A549 (cell line): Measurements from ENCODE around the gene SNAP29. TPM values are rescaled to one million over a fixed set of nuclear protein-coding genes. Genes with fewer than 3 reads are reported as not detected.

Experiments used
- ATAC-seq, 2 experiments: fragments of 200-7000 bp in 1 of 2; fragments of >200 bp in 1 of 2; cut with Nextera tagmentation in 1 of 2; cut with Tn5 transposase in 1 of 2; 3 replicates each; pipeline versions ENCODE4 v1.8.0 to v1.9.1; 2018 to 2020; ENCODE audit warnings: mild to moderate bottlenecking in 1 of 2, moderate library complexity in 1 of 2
- CTCF ChIA-PET: fragments of 300-600 bp; sonication (Branson Sonifier 250); formaldehyde crosslinking; extraction: SDS; loops from one replicate; lab custom pipeline; 2021; ENCODE audit warnings: antibody characterized with exemption, inconsistent platforms; lab: Yijun Ruan, JAX
- POLR2A ChIA-PET: fragments of 350-600 bp; formaldehyde crosslinking; extraction: SDS; loops from one replicate; lab custom pipeline; 2021; ENCODE audit warnings: antibody characterized with exemption, inconsistent platforms; lab: Yijun Ruan, JAX
- DNase-seq, 2 experiments: peaks; one replicate each; pipeline versions ENCODE4 v3.0.0 to v3.0.0-alpha.2; 2011 to 2016; ENCODE audit warnings: low read depth in 1 of 2, low spot score in 1 of 2
- FAIRE-seq: peaks from 2 replicates; lab custom pipeline; 2011; peaks lifted over from hg19 to GRCh38; lab: Jason Lieb, UNC
- H3K27ac ChIP-seq, 2 experiments: fragments of >200 bp; sonication (Bioruptor Twin); formaldehyde crosslinking; 3 replicates each; pipeline ENCODE4 v1.5.1; 2016 to 2017
- H3K4me1 ChIP-seq: fragments of >200 bp; sonication (Bioruptor Twin); formaldehyde crosslinking; 3 replicates; pipeline ENCODE4 v1.6.1; 2016
- H3K4me2 ChIP-seq: fragments of >200 bp; sonication (Bioruptor Twin); formaldehyde crosslinking; 3 replicates; pipeline ENCODE4 v1.6.1; 2016
- H3K4me3 ChIP-seq: fragments of >200 bp; sonication (Bioruptor Twin); formaldehyde crosslinking; 3 replicates; pipeline ENCODE4 v1.5.1; 2016
- H3K9me3 ChIP-seq: fragments of >200 bp; sonication (Bioruptor Twin); formaldehyde crosslinking; 3 replicates; pipeline ENCODE4 v1.6.1; 2016
- BHLHE40 ChIP-seq: IDR thresholded peaks from 2 replicates; pipeline ENCODE4 v1.6.1; 2012; ENCODE audit warnings: low read depth, low read length, inconsistent platforms
- CBX2 ChIP-seq: fragments of 200-600 bp; sonication (generic); IDR thresholded peaks from 2 replicates; pipeline ENCODE4 v1.6.1; 2016; ENCODE audit warnings: low read depth, mild to moderate bottlenecking, borderline replicate concordance
- EP300 ChIP-seq, 2 experiments: fragments of >200 bp; sonication (Bioruptor Twin); formaldehyde crosslinking; IDR thresholded peaks; 2 replicates in 1 of 2; 3 replicates in 1 of 2; pipeline ENCODE4 v1.6.1; 2016 to 2017
- ESRRA ChIP-seq: fragments of 150-350 bp; IDR thresholded peaks from 2 replicates; pipeline ENCODE4 v1.6.1; 2014; ENCODE audit warnings: mild to moderate bottlenecking, low read length, borderline replicate concordance
- HDAC2 ChIP-seq: fragments of 200-600 bp; sonication (generic); IDR thresholded peaks from 2 replicates; pipeline ENCODE4 v1.6.1; 2016
- HOXB5 ChIP-seq: fragments of 250-450 bp; sonication (Bioruptor Pico); IDR thresholded peaks from 2 replicates; pipeline ENCODE4 v1.5.0; 2020; ENCODE audit warnings: mild to moderate bottlenecking, moderate library complexity
- JUN ChIP-seq, 2 experiments: fragments of >200 bp; sonication (Bioruptor Twin); formaldehyde crosslinking; IDR thresholded peaks; 2 replicates in 1 of 2; 3 replicates in 1 of 2; pipeline ENCODE4 v1.6.1; 2016 to 2017
- KDM1A ChIP-seq: fragments of 200-600 bp; sonication (generic); IDR thresholded peaks from 2 replicates; pipeline ENCODE4 v1.6.1; 2016; ENCODE audit warnings: low read depth, mild to moderate bottlenecking
- MAZ ChIP-seq: fragments of 150-350 bp; IDR thresholded peaks from 2 replicates; pipeline ENCODE4 v1.6.1; 2014; ENCODE audit warnings: antibody characterized with exemption, low read depth, low read length, borderline replicate concordance
- NFE2L2 ChIP-seq: fragments of 150-350 bp; conservative IDR thresholded peaks from 2 replicates; pipeline ENCODE4 v1.6.1; 2014; ENCODE audit warnings: low read length
- NR3C1 ChIP-seq: fragments of >200 bp; sonication (Bioruptor Twin); formaldehyde crosslinking; IDR thresholded peaks from 3 replicates; pipeline ENCODE4 v1.6.1; 2017
- POLR2A ChIP-seq: IDR thresholded peaks from 2 replicates; pipeline ENCODE4 v1.6.1; 2012; ENCODE audit warnings: mild to moderate bottlenecking, low read length
- RAD21 ChIP-seq, 2 experiments: fragments of >200 bp in 1 of 2; sonication (Bioruptor Twin) in 1 of 2; formaldehyde crosslinking in 1 of 2; IDR thresholded peaks in 1 of 2; conservative IDR thresholded peaks in 1 of 2; 2 replicates in 1 of 2; 3 replicates in 1 of 2; pipeline ENCODE4 v1.6.1; 2012 to 2018; ENCODE audit warnings: inconsistent platforms in 1 of 2
- RARB ChIP-seq: fragments of 250-450 bp; sonication (Bioruptor Pico); IDR thresholded peaks from 2 replicates; pipeline ENCODE4 v1.8.0; 2021; ENCODE audit warnings: mild to moderate bottlenecking, moderate library complexity
- RFX5 ChIP-seq: fragments of 450-650 bp; IDR thresholded peaks from 2 replicates; pipeline ENCODE4 v1.7.1; 2014; ENCODE audit warnings: antibody characterized with exemption, mild to moderate bottlenecking, moderate library complexity
- ZNF302 ChIP-seq: fragments of 250-450 bp; sonication (Bioruptor Pico); IDR thresholded peaks from 2 replicates; pipeline ENCODE4 v1.9.0; 2021; ENCODE audit warnings: inconsistent platforms, mild to moderate bottlenecking, moderate library complexity
- ZSCAN20 ChIP-seq: fragments of 250-450 bp; sonication (Bioruptor Pico); IDR thresholded peaks from 2 replicates; pipeline ENCODE4 v1.8.0; 2022; ENCODE audit warnings: mild to moderate bottlenecking, moderate library complexity
- WGBS: methylation state at CpG from one replicate; pipeline ENCODE4 v1.1.6; 2017; ENCODE audit errors: missing lambda C conversion rate; 5-methylcytosine and 5-hydroxymethylcytosine counted together
- polyA plus RNA-seq, 4 experiments: library from polyadenylated mRNA; depleted of rRNA in 3 of 4; stranded (reverse); fragments of >200 nt; fragmentation: RNase III in 1 of 4; extraction: RNeasy Plus Mini Kit Qiagen cat#74134 plus additional on column Dnase treatment in 1 of 4; gene quantifications; 2 replicates in 3 of 4; 3 replicates in 1 of 4; pipeline ENCODE4 v1.2.3, GENCODE V29; 2011 to 2017
- TF ChIP-seq, protein P1 (sequence below): fragments of 250-450 bp; sonication (Bioruptor Pico); IDR thresholded peaks from 2 replicates; pipeline ENCODE4 v1.5.0; 2020; ENCODE audit warnings: low read depth, mild to moderate bottlenecking, moderate library complexity
- TF ChIP-seq, protein P2 (sequence below): fragments of 250-450 bp; sonication (Bioruptor Pico); IDR thresholded peaks from 2 replicates; pipeline ENCODE4 v1.5.0; 2021; ENCODE audit warnings: mild to moderate bottlenecking, moderate library complexity, borderline replicate concordance
- TF ChIP-seq, protein P3 (sequence below): fragments of 450-650 bp; IDR thresholded peaks from 2 replicates; pipeline ENCODE4 v1.6.1; 2014; ENCODE audit warnings: antibody characterized with exemption
- TF ChIP-seq, protein P4 (sequence below): fragments of 150-350 bp; IDR thresholded peaks from 2 replicates; pipeline ENCODE4 v1.6.1; 2014; ENCODE audit warnings: low read depth, mild to moderate bottlenecking, low read length
- TF ChIP-seq, protein P5 (sequence below): fragments of 200-600 bp; sonication (generic); IDR thresholded peaks from 2 replicates; pipeline ENCODE4 v1.6.1; 2016; ENCODE audit warnings: antibody characterized with exemption, mild to moderate bottlenecking, moderate library complexity

SNAP29 gene
- polyA plus RNA-seq, 2 of the 4 experiments (the other 2 are of a cell fraction): 14.2 to 20.1 TPM

DNA sequence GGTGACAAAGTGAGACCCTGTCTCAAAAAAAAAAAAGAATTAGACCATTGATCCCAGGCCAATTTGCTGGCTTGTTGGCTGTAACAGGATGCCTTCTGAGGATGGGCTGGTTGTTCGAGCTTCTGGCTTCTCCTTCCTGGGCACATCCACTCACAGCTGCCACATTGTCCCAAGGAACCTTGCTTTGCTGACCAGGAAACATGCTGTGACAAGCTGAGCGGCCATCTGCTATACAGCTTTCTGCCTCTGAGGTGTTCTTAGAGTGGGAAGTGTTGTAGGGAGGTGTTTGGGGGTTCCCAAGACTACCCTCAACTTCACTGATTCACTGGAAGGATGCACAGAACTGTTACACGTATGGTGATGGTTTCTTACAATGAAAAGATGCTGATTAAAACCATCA lies 6.5 kb downstream of the SNAP29 start:
- no peak overlapping the region for H3K4me2 ChIP-seq
- ATAC-seq: no peak
- H3K4me3 ChIP-seq: no peak overlapping the region
- no peak for DNase-seq
- H3K4me1 ChIP-seq: 0 out of 3 replicates have a peak, but pooled peaks cover 4% of the 10 kb centered on the region
- H3K9me3 ChIP-seq: no peaks in the 10 kb centered on the region
- ChIA-PET CTCF (no interaction called here), POLR2A (no interaction called here)
- WGBS: 89% methylated on average over 3 of the region's 3 CpGs
- no peak for FAIRE-seq
- H3K27ac ChIP-seq: no peak overlapping the region
- TF ChIP-seq, protein P1, sequence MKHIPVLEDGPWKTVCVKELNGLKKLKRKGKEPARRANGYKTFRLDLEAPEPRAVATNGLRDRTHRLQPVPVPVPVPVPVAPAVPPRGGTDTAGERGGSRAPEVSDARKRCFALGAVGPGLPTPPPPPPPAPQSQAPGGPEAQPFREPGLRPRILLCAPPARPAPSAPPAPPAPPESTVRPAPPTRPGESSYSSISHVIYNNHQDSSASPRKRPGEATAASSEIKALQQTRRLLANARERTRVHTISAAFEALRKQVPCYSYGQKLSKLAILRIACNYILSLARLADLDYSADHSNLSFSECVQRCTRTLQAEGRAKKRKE: no peak
- TF ChIP-seq ESRRA (no peak), CBX2 (no peak), ZNF302 (CRISPR knock-in tag) (no peak), MAZ (no peak), ZSCAN20 (no peak), HOXB5 (CRISPR knock-in tag) (no peak)
- TF ChIP-seq, protein P2, sequence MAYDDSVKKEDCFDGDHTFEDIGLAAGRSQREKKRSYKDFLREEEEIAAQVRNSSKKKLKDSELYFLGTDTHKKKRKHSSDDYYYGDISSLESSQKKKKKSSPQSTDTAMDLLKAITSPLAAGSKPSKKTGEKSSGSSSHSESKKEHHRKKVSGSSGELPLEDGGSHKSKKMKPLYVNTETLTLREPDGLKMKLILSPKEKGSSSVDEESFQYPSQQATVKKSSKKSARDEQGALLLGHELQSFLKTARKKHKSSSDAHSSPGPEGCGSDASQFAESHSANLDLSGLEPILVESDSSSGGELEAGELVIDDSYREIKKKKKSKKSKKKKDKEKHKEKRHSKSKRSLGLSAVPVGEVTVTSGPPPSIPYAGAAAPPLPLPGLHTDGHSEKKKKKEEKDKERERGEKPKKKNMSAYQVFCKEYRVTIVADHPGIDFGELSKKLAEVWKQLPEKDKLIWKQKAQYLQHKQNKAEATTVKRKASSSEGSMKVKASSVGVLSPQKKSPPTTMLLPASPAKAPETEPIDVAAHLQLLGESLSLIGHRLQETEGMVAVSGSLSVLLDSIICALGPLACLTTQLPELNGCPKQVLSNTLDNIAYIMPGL (CRISPR knock-in tag): no peak

DNA sequence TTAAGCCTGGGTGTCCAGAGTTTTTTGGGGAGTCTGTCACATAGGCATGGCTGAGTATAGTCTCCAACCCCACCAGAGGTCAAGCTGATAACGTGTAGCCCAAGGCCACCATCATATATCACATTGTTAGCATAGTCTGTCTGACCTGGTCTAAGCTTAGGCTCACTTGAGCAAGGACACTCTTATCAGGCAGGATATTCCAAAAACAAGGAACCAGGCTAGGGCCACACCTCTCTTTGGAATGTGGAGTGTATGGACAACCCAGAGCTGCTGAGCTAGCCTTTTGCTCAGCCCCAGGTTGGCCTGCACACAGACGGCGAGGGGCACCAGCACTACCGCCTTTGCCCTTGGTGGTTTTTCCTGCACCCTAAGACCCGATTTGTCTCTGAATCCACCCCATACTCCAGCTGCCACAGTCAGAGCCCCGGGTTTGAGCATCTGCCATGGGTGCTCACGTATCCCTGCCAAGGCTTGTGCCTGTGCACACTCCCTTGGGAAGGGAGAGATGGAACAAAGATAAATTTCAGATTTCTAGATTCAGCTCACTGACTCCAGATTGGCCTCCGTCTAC lies 7.2 kb downstream of the SNAP29 start:
- CTCF ChIA-PET: interaction anchor here (0.9 to 1.3 kb wide), 2 partner anchors 20 to 62 kb away, joined by 5 to 6 read pairs; no protein-coding TSS in a partner anchor
- H3K9me3 ChIP-seq: no peaks in the 10 kb centered on the region
- no peak overlapping the region for H3K4me2 ChIP-seq
- H3K27ac ChIP-seq: no peak overlapping the region
- H3K4me1 ChIP-seq: 0 out of 3 replicates have a peak, but pooled peaks cover 4% of the 10 kb centered on the region
- no peak overlapping the region for H3K4me3 ChIP-seq
- 93% methylated on average over 8 of the region's 8 CpGs for WGBS
- DNase-seq (no peak), FAIRE-seq (no peak), ATAC-seq (peak in 1 of 2 experiments; percentile 49; a peak in 2 of 6 replicates)
- POLR2A ChIA-PET: no interaction called here
- TF ChIP-seq HDAC2: no peak
- no peak for TF ChIP-seq BHLHE40
- TF ChIP-seq, protein P1: no peak
- TF ChIP-seq JUN (IDR thresholded peaks at IDR 0.05): no peak
- TF ChIP-seq, protein P3, sequence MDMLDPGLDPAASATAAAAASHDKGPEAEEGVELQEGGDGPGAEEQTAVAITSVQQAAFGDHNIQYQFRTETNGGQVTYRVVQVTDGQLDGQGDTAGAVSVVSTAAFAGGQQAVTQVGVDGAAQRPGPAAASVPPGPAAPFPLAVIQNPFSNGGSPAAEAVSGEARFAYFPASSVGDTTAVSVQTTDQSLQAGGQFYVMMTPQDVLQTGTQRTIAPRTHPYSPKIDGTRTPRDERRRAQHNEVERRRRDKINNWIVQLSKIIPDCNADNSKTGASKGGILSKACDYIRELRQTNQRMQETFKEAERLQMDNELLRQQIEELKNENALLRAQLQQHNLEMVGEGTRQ: no peak
- TF ChIP-seq, protein P4, sequence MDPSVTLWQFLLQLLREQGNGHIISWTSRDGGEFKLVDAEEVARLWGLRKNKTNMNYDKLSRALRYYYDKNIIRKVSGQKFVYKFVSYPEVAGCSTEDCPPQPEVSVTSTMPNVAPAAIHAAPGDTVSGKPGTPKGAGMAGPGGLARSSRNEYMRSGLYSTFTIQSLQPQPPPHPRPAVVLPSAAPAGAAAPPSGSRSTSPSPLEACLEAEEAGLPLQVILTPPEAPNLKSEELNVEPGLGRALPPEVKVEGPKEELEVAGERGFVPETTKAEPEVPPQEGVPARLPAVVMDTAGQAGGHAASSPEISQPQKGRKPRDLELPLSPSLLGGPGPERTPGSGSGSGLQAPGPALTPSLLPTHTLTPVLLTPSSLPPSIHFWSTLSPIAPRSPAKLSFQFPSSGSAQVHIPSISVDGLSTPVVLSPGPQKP: no peak
- no peak for TF ChIP-seq RFX5
- TF ChIP-seq, protein P5, sequence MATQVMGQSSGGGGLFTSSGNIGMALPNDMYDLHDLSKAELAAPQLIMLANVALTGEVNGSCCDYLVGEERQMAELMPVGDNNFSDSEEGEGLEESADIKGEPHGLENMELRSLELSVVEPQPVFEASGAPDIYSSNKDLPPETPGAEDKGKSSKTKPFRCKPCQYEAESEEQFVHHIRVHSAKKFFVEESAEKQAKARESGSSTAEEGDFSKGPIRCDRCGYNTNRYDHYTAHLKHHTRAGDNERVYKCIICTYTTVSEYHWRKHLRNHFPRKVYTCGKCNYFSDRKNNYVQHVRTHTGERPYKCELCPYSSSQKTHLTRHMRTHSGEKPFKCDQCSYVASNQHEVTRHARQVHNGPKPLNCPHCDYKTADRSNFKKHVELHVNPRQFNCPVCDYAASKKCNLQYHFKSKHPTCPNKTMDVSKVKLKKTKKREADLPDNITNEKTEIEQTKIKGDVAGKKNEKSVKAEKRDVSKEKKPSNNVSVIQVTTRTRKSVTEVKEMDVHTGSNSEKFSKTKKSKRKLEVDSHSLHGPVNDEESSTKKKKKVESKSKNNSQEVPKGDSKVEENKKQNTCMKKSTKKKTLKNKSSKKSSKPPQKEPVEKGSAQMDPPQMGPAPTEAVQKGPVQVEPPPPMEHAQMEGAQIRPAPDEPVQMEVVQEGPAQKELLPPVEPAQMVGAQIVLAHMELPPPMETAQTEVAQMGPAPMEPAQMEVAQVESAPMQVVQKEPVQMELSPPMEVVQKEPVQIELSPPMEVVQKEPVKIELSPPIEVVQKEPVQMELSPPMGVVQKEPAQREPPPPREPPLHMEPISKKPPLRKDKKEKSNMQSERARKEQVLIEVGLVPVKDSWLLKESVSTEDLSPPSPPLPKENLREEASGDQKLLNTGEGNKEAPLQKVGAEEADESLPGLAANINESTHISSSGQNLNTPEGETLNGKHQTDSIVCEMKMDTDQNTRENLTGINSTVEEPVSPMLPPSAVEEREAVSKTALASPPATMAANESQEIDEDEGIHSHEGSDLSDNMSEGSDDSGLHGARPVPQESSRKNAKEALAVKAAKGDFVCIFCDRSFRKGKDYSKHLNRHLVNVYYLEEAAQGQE: no peak
- TF ChIP-seq, protein P2 (CRISPR knock-in tag): no peak
- TF ChIP-seq POLR2A: no peak
- no peak for TF ChIP-seq EP300 (IDR thresholded peaks at IDR 0.05)
- no peak for TF ChIP-seq KDM1A
- TF ChIP-seq NR3C1: no peak
- no peak for TF ChIP-seq RAD21 (conservative IDR thresholded peaks at IDR 0.05 in 1 of 2, IDR thresholded peaks at IDR 0.05 in 1 of 2)
- no peak for TF ChIP-seq NFE2L2
- TF ChIP-seq RARB (CRISPR knock-in tag): no peak
